GM12864 (cell line): ENCODE results near the gene NID2.

Experiments
- DNase-seq: peaks from one replicate; pipeline ENCODE4 v3.0.0-alpha.2; 2011; ENCODE audit warnings: low read depth
- H3K4me3 ChIP-seq: 2 replicates; pipeline ENCODE4 v1.5.1; 2011; ENCODE audit warnings: mild to moderate bottlenecking, low read depth, low read length, control low read depth
- TF ChIP-seq, protein P1 (sequence below): IDR thresholded peaks from 2 replicates; pipeline ENCODE4 v1.5.1; 2011; ENCODE audit warnings: low read depth, mild to moderate bottlenecking, moderate library complexity, low read length, control low read depth, inconsistent platforms; ENCODE audit errors: missing control alignments

NID2 gene

GRCh38 chr14:51967521-51967920, 101.3 kb downstream of the NID2 start:
- TF ChIP-seq, protein P1, sequence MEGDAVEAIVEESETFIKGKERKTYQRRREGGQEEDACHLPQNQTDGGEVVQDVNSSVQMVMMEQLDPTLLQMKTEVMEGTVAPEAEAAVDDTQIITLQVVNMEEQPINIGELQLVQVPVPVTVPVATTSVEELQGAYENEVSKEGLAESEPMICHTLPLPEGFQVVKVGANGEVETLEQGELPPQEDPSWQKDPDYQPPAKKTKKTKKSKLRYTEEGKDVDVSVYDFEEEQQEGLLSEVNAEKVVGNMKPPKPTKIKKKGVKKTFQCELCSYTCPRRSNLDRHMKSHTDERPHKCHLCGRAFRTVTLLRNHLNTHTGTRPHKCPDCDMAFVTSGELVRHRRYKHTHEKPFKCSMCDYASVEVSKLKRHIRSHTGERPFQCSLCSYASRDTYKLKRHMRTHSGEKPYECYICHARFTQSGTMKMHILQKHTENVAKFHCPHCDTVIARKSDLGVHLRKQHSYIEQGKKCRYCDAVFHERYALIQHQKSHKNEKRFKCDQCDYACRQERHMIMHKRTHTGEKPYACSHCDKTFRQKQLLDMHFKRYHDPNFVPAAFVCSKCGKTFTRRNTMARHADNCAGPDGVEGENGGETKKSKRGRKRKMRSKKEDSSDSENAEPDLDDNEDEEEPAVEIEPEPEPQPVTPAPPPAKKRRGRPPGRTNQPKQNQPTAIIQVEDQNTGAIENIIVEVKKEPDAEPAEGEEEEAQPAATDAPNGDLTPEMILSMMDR: no peak
- no peak overlapping the region for H3K4me3 ChIP-seq
- no peak for DNase-seq

DNA sequence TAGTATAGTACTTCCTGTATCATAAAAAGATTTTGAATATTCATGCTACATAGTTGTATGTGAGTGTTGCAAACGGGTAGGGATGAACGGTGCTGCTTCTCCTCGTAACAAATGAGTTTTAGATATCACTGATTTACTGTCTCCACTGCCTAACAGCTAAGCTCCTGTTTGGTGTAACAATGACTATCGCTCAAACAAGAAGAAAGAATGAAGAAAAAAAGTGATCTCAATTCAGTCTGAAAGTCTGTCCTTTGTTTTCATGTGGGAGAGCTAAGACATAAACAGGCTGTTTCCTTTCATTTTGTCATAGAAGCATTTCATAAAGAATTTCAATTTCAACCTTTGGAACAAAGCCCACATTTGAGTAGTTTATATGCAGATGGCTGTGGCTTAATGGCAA, 105.6 kb downstream of the NID2 start:
- TF ChIP-seq, protein P1: no peak
- no peak overlapping the region for H3K4me3 ChIP-seq
- DNase-seq: no peak

- TF ChIP-seq, protein P1: no peak
- DNase-seq: no peak
- no peak overlapping the region for H3K4me3 ChIP-seq
Observed at GRCh38 chr14:51962711-51963110, 106.1 kb downstream of the NID2 start.

DNA sequence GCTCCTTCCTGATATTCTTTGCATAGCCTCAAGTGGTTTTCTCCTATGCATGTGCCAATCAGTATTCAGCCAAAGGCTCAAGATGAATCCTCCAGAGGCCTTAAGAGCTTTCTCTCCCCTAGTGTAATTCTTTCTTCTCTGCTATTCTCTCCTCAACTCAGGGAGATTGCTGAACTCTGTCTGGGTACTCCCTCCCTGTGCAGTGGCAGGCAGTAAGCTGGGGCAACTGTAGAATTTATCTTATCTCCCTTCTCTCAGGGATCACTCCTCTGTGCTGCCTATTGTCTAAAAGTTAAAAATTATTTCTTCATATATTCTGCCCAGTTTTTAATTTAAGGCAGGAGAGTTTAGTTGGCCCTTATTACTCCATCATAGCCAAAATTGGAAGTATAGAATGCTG, 108.0 kb downstream of the NID2 start:
- H3K4me3 ChIP-seq: no peak overlapping the region
- TF ChIP-seq, protein P1: no peak
- no peak for DNase-seq

GRCh38 chr14:51959928-51960327, 108.9 kb downstream of the NID2 start:
- DNase-seq: no peak
- TF ChIP-seq, protein P1: no peak
- no peak overlapping the region for H3K4me3 ChIP-seq

DNA sequence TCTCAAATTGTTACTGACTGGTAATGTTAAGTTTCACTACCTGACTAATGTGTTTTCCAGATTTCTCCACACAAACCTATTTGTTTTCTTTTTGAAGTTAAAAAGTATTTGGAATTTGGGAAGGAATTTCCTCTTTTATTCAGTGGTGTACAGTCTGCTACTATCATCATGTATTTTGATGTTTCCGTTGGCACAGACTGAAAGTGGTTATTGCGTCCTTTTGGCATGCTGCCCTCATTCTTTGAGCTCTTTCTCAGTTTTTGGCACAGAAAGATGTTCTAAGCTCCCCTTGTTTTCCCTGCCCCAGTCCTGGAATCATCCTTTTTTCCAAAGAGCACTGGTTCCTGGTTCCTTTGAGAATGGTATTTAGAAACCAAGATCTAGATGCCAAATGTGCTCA, 110.9 kb downstream of the NID2 start:
- no peak overlapping the region for H3K4me3 ChIP-seq
- no peak for DNase-seq
- TF ChIP-seq, protein P1: no peak
